ENCODE data around the gene SERPINA1.

GRCh38 chr14:94374116-94374515, 14.3 kb downstream of the SERPINA1 start:
- TF ChIP-seq POLR2A (IDR thresholded peaks at IDR 0.05; ENCODE audit: borderline replicate concordance, extremely low read depth, insufficient read depth, insufficient read length) (no peak), CTCF (IDR thresholded peaks at IDR 0.05 in 2 of 3, conservative IDR thresholded peaks at IDR 0.05 in 1 of 3; ENCODE audit: borderline replicate concordance in 1 of 3, insufficient read depth in 1 of 3, low read depth in 2 of 3, low read length in 2 of 3) (no peak), ELF1 (IDR thresholded peaks at IDR 0.05; ENCODE audit: borderline replicate concordance, low read depth) (no peak), TCF7L2 (IDR thresholded peaks at IDR 0.05; ENCODE audit: borderline replicate concordance, extremely low read depth, insufficient read depth, insufficient read length) (no peak), EZH2phosphoT487 (IDR thresholded peaks at IDR 0.05; ENCODE audit: borderline replicate concordance) (no peak), EZH2 (IDR thresholded peaks at IDR 0.05) (no peak), REST (IDR thresholded peaks at IDR 0.05; ENCODE audit: low read depth) (no peak), YY1 (IDR thresholded peaks at IDR 0.05; ENCODE audit: extremely low read depth, insufficient replicate concordance, low read depth, low read length) (no peak), SP1 (IDR thresholded peaks at IDR 0.05; ENCODE audit: low read depth) (no peak), RAD21 (IDR thresholded peaks at IDR 0.05; ENCODE audit: low read depth) (no peak), SRF (IDR thresholded peaks at IDR 0.05; ENCODE audit: low read depth) (no peak)

All from HCT116 (cell line).